H9 (cell line): ENCODE results near the gene NRXN3. TPM values are rescaled to one million over a fixed set of nuclear protein-coding genes. Genes with fewer than 3 reads are reported as not detected.

Experiments used
- DNase-seq: peaks from one replicate; pipeline ENCODE4 v3.0.0-alpha.2; 2017
- H2AFZ ChIP-seq: one replicate; pipeline ENCODE4 v1.6.1; 2013; ENCODE audit warnings: mild to moderate bottlenecking, low read length, control low read depth, moderate library complexity
- H2AK5ac ChIP-seq: 2 replicates; pipeline ENCODE4 v1.6.1; 2013; ENCODE audit warnings: low read length, control low read depth, mixed read lengths; ENCODE audit not compliant: insufficient read length
- H2BK120ac ChIP-seq: one replicate; pipeline ENCODE4 v1.6.1; 2013; ENCODE audit warnings: low read depth, mild to moderate bottlenecking, low read length, control low read depth, inconsistent platforms; ENCODE audit not compliant: poor library complexity, severe bottlenecking
- H2BK12ac ChIP-seq: 2 replicates; pipeline ENCODE4 v1.6.1; 2013; ENCODE audit warnings: low read length, control low read depth, mixed read lengths, low read depth; ENCODE audit not compliant: insufficient read length
- H2BK15ac ChIP-seq: 2 replicates; pipeline ENCODE4 v1.6.1; 2013; ENCODE audit warnings: low read depth, low read length, control low read depth
- H2BK20ac ChIP-seq: one replicate; pipeline ENCODE4 v1.6.1; 2013; ENCODE audit warnings: low read depth, mild to moderate bottlenecking, low read length, control low read depth, inconsistent platforms; ENCODE audit not compliant: poor library complexity, severe bottlenecking
- H2BK5ac ChIP-seq: 2 replicates; pipeline ENCODE4 v1.6.1; 2013; ENCODE audit warnings: low read length, control low read depth, mixed read lengths; ENCODE audit not compliant: insufficient read length
- H3K14ac ChIP-seq: 2 replicates; pipeline ENCODE4 v1.6.1; 2013; ENCODE audit warnings: low read length, control low read depth; ENCODE audit not compliant: insufficient read depth
- H3K18ac ChIP-seq: 2 replicates; pipeline ENCODE4 v1.6.1; 2013; ENCODE audit warnings: low read depth, mild to moderate bottlenecking, mixed read lengths, low read length, control low read depth; ENCODE audit not compliant: insufficient read length
- H3K23ac ChIP-seq: 2 replicates; pipeline ENCODE4 v1.6.1; 2013; ENCODE audit warnings: low read length, control low read depth, mixed read lengths, low read depth; ENCODE audit not compliant: insufficient read length
- H3K23me2 ChIP-seq: 2 replicates; pipeline ENCODE4 v1.6.1; 2013; ENCODE audit warnings: low read depth, mild to moderate bottlenecking, mixed read lengths, low read length, control low read depth; ENCODE audit not compliant: insufficient read length, poor library complexity, severe bottlenecking
- H3K27ac ChIP-seq: 2 replicates; pipeline ENCODE4 v1.5.1; 2013; ENCODE audit warnings: low read length, control low read depth, mixed read lengths, low read depth; ENCODE audit not compliant: insufficient read length
- H3K27me3 ChIP-seq: 2 replicates; pipeline ENCODE4 v1.6.1; 2013; ENCODE audit warnings: low read length, control low read depth, inconsistent platforms; ENCODE audit not compliant: insufficient read depth
- H3K4ac ChIP-seq: 2 replicates; pipeline ENCODE4 v1.6.1; 2013; ENCODE audit warnings: low read depth, mild to moderate bottlenecking, control low read depth, inconsistent platforms, low read length, moderate library complexity
- H3K4me1 ChIP-seq: 2 replicates; pipeline ENCODE4 v1.6.1; 2013; ENCODE audit warnings: low read length, control low read depth, inconsistent platforms; ENCODE audit not compliant: insufficient read depth
- H3K4me2 ChIP-seq: 2 replicates; pipeline ENCODE4 v1.6.1; 2013; ENCODE audit warnings: low read length, control low read depth, mixed read lengths; ENCODE audit not compliant: insufficient read length, insufficient read depth
- H3K56ac ChIP-seq: 2 replicates; pipeline ENCODE4 v1.6.1; 2013; ENCODE audit warnings: low read depth, mild to moderate bottlenecking, mixed read lengths, low read length, control low read depth; ENCODE audit not compliant: insufficient read length
- H3K79me1 ChIP-seq: 2 replicates; pipeline ENCODE4 v1.6.1; 2013; ENCODE audit warnings: low read depth, mild to moderate bottlenecking, moderate library complexity, low read length, control low read depth, inconsistent platforms; ENCODE audit not compliant: insufficient read depth, poor library complexity, severe bottlenecking
- H3K79me2 ChIP-seq: 2 replicates; pipeline ENCODE4 v1.6.1; 2013; ENCODE audit warnings: low read length, control low read depth, inconsistent platforms; ENCODE audit not compliant: insufficient read depth
- H3K9ac ChIP-seq: 2 replicates; pipeline ENCODE4 v1.6.1; 2013; ENCODE audit warnings: low read length, control low read depth, mixed read lengths; ENCODE audit not compliant: insufficient read length; ENCODE audit errors: extremely low read depth
- H3K9me3 ChIP-seq: one replicate; pipeline ENCODE4 v1.6.1; 2013; ENCODE audit warnings: low read depth, low read length, inconsistent platforms; ENCODE audit not compliant: control insufficient read depth
- H3T11ph ChIP-seq: one replicate; pipeline ENCODE4 v1.6.1; 2013; ENCODE audit warnings: mild to moderate bottlenecking, low read length, control low read depth, inconsistent platforms
- H4K20me1 ChIP-seq: one replicate; pipeline ENCODE4 v1.6.1; 2013; ENCODE audit not compliant: control insufficient read depth, insufficient read length, insufficient read depth
- H4K5ac ChIP-seq: 2 replicates; pipeline ENCODE4 v1.6.1; 2013; ENCODE audit warnings: low read depth, mild to moderate bottlenecking, mixed read lengths, low read length, control low read depth; ENCODE audit not compliant: insufficient read length
- H4K8ac ChIP-seq: replicated peaks from 2 replicates; pipeline ENCODE4 v1.6.1; 2013; ENCODE audit warnings: low read length, control low read depth, mixed read lengths, low read depth; ENCODE audit not compliant: insufficient read length
- H4K91ac ChIP-seq: 2 replicates; pipeline ENCODE4 v1.6.1; 2013; ENCODE audit warnings: low read depth, mild to moderate bottlenecking, moderate library complexity, mixed read lengths, low read length, control low read depth; ENCODE audit not compliant: insufficient read length
- H3K27ac Mint-ChIP-seq, 3 experiments: 2 replicates in 2 of 3; 3 replicates in 1 of 3; pipeline ENCODE4 v1.8.0; 2020 to 2021; ENCODE audit warnings: mixed read lengths in 3 of 3, mild to moderate bottlenecking in 1 of 3, moderate library complexity in 1 of 3
- H3K27me3 Mint-ChIP-seq: 2 replicates; pipeline ENCODE4 v1.8.0; 2021; ENCODE audit warnings: low read depth, mild to moderate bottlenecking, moderate library complexity, mixed read lengths
- H3K36me3 Mint-ChIP-seq, 3 experiments: 2 replicates in 2 of 3; 3 replicates in 1 of 3; pipeline ENCODE4 v1.8.0; 2020 to 2021; ENCODE audit warnings: low read depth in 3 of 3, mixed read lengths in 3 of 3; ENCODE audit not compliant: insufficient read depth in 1 of 3
- H3K4me1 Mint-ChIP-seq, 2 experiments: 2 replicates each; pipeline ENCODE4 v1.8.0; 2020; ENCODE audit warnings: mixed read lengths in 2 of 2
- H3K4me3 Mint-ChIP-seq, 2 experiments: 2 replicates in 1 of 2; 3 replicates in 1 of 2; pipeline ENCODE4 v1.8.0; 2020 to 2021; ENCODE audit warnings: mild to moderate bottlenecking in 2 of 2, mixed read lengths in 2 of 2, moderate library complexity in 1 of 2
- H3K9me3 Mint-ChIP-seq, 2 experiments: 2 replicates in 1 of 2; 3 replicates in 1 of 2; pipeline ENCODE4 v1.8.0; 2020; ENCODE audit warnings: mild to moderate bottlenecking in 2 of 2, mixed read lengths in 2 of 2, moderate library complexity in 1 of 2
- WGBS: extraction: QIAGEN DNeasy Blood & Tissue Kit; methylation state at CpG from one replicate; pipeline ENCODE4 v1.1.7; 2013; ENCODE audit warnings: missing lambda C conversion rate, low lambda C conversion rate, mixed read lengths; ENCODE audit not compliant: insufficient read length; ENCODE audit errors: extremely low coverage; 5-methylcytosine and 5-hydroxymethylcytosine counted together
- total RNA-seq: library from RNA; stranded (reverse); gene quantifications from 2 replicates; pipeline ENCODE4 v1.2.1, GENCODE V29; 2021
- TF ChIP-seq, protein P1 (sequence below): fragments of 200-600 bp; sonication (generic); conservative IDR thresholded peaks from 3 replicates; pipeline ENCODE4 v1.8.0; 2021; ENCODE audit warnings: antibody characterized with exemption, mild to moderate bottlenecking

NRXN3 gene
- total RNA-seq, 1 experiment from 2014 or later = 1.8 TPM

DNA sequence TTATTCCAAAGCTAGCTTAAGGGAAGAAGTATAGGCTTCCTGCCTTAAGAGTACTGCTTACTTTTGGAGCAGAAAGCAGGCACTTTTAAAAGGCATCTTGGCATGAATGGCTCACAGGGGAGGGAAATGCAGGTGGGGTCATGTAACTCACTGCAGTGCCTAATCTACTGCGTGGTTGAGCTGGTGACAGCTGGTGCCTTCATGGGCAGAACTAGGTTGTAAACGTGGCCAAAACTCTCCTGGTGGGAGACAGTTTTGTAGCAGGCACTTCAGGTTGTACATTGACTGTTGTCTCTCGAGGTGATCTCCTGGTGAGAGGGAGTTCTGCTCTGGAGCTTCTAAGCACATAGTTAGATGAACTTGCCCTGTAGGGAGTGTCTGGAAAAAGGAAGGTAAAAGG, 1078.6 kb downstream of the NRXN3 start:
- Histone ChIP-seq H4K5ac (no peak overlapping the region), H2AFZ (no peak overlapping the region), H3K79me1 (no peaks in the 10 kb centered on the region), H3K18ac (no peak overlapping the region), H3K27ac (no peak overlapping the region), H2BK12ac (no peak overlapping the region), H3K4ac (no peak overlapping the region), H4K91ac (no peak overlapping the region), H2AK5ac (no peak overlapping the region), H3K14ac (no peak overlapping the region), H2BK5ac (no peak overlapping the region), H3K9me3 (no peaks in the 10 kb centered on the region), H3K4me1 (no peaks in the 10 kb centered on the region; the same call in 1 of the 2 replicates), H3K56ac (no peak overlapping the region), H3T11ph (no peak overlapping the region), H2BK15ac (no peak overlapping the region), H3K9ac (no peak overlapping the region), H3K79me2 (no peaks in the 10 kb centered on the region), H2BK120ac (no peak overlapping the region), H3K4me2 (no peak overlapping the region), H3K23ac (no peak overlapping the region), H4K20me1 (no peaks in the 10 kb centered on the region), H4K8ac (no peak overlapping the region), H2BK20ac (no peak overlapping the region), H3K23me2 (no peaks in the 10 kb centered on the region), H3K27me3 (no peaks in the 10 kb centered on the region)
- DNase-seq = no peak
- TF ChIP-seq, protein P1, sequence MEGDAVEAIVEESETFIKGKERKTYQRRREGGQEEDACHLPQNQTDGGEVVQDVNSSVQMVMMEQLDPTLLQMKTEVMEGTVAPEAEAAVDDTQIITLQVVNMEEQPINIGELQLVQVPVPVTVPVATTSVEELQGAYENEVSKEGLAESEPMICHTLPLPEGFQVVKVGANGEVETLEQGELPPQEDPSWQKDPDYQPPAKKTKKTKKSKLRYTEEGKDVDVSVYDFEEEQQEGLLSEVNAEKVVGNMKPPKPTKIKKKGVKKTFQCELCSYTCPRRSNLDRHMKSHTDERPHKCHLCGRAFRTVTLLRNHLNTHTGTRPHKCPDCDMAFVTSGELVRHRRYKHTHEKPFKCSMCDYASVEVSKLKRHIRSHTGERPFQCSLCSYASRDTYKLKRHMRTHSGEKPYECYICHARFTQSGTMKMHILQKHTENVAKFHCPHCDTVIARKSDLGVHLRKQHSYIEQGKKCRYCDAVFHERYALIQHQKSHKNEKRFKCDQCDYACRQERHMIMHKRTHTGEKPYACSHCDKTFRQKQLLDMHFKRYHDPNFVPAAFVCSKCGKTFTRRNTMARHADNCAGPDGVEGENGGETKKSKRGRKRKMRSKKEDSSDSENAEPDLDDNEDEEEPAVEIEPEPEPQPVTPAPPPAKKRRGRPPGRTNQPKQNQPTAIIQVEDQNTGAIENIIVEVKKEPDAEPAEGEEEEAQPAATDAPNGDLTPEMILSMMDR = no peak
- Mint-ChIP-seq H3K27me3 (no peaks in the 10 kb centered on the region; the same call in 1 of the 2 replicates), H3K9me3 (no peaks in the 10 kb centered on the region), H3K4me3 (no peak overlapping the region), H3K36me3 (no peaks in the 10 kb centered on the region; a peak in 1 of 7 replicates), H3K27ac (peak overlapping the region in 1 of 3 experiments; percentile 28; a peak in 2 of 7 replicates), H3K4me1 (peaks cover 6% of the 10 kb centered on the region in 2 experiments)
- no CpG with 5 or more reads among the region's 3 CpGs for WGBS
